WERI-Rb-1 (cell line): Measurements from ENCODE around the gene GRK3.

Experiments used
- DNase-seq: peaks from one replicate; pipeline ENCODE4 v3.0.0-alpha.2; 2020
- H3K27ac ChIP-seq: fragments of 250-450 bp; sonication (Bioruptor Pico); 2 replicates; pipeline ENCODE4 v1.5.1; 2020; ENCODE audit warnings: mild to moderate bottlenecking, moderate library complexity
- H3K27me3 ChIP-seq: fragments of 250-450 bp; sonication (Bioruptor Pico); 2 replicates; pipeline ENCODE4 v1.5.1; 2021; ENCODE audit warnings: mild to moderate bottlenecking, low read depth, moderate library complexity; ENCODE audit not compliant: insufficient read depth, severe bottlenecking
- H3K36me3 ChIP-seq: fragments of 250-450 bp; sonication (Bioruptor Pico); 2 replicates; pipeline ENCODE4 v1.5.1; 2020; ENCODE audit warnings: mild to moderate bottlenecking, moderate library complexity
- H3K4me3 ChIP-seq: 2 replicates; pipeline ENCODE4 v1.5.1; 2011; ENCODE audit warnings: low read depth, mild to moderate bottlenecking, control low read depth, low read length
- H3K9me3 ChIP-seq: fragments of 250-450 bp; sonication (Bioruptor Pico); 2 replicates; pipeline ENCODE4 v1.5.1; 2021; ENCODE audit warnings: mild to moderate bottlenecking, moderate library complexity; ENCODE audit not compliant: severe bottlenecking
- CTCF ChIP-seq: IDR thresholded peaks from 2 replicates; pipeline ENCODE4 v1.5.1; 2011; ENCODE audit warnings: low read depth, mild to moderate bottlenecking, control low read depth, inconsistent platforms, low read length

GRK3 gene

GRCh38 chr22:25742918-25743708, 178.6 kb downstream of the GRK3 start:
- H3K27ac ChIP-seq = no peak overlapping the region
- no peak for TF ChIP-seq CTCF
- no peaks in the 10 kb centered on the region for H3K36me3 ChIP-seq
- H3K4me3 ChIP-seq = no peak overlapping the region
- no peaks in the 10 kb centered on the region for H3K27me3 ChIP-seq
- no peaks in the 10 kb centered on the region for H3K9me3 ChIP-seq
- DNase-seq = no peak

DNA sequence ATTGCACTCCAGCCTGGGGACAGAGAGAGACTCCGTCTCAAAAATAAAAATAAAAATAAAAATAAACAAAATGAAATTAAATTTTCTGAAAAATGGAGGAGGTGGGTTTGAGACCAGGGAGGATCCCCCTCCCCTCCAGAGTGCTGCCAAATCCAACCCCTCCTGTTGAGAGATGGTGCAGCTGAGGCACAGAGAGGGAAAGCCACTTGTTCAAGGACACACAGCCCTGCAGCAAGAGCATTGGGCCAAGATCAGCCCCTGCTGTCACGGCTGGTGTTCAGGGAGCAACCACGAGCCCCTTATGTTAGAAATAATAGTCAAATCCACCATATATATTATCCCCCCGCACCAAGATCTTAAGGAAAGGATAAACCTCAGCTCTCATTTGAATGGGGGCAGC, 180.2 kb downstream of the GRK3 start:
- Histone ChIP-seq H3K36me3 (no peaks in the 10 kb centered on the region), H3K27ac (no peak overlapping the region)
- TF ChIP-seq CTCF = no peak

GRCh38 chr22:25745341-25746011, 181.0 kb downstream of the GRK3 start:
- no peaks in the 10 kb centered on the region for H3K9me3 ChIP-seq
- no peaks in the 10 kb centered on the region for H3K27me3 ChIP-seq
- no peak for TF ChIP-seq CTCF
- no peak overlapping the region for H3K27ac ChIP-seq
- DNase-seq = no peak
- H3K36me3 ChIP-seq = no peaks in the 10 kb centered on the region
- H3K4me3 ChIP-seq = no peak overlapping the region

More for the DNA sequence above, 180.2 kb downstream of the GRK3 start:
- DNase-seq = no peak
- H3K4me3 ChIP-seq = no peak overlapping the region
- H3K9me3 ChIP-seq = no peaks in the 10 kb centered on the region
- H3K27me3 ChIP-seq = no peaks in the 10 kb centered on the region

- Histone ChIP-seq H3K4me3 (no peak overlapping the region), H3K27me3 (no peaks in the 10 kb centered on the region), H3K27ac (no peak overlapping the region), H3K36me3 (no peaks in the 10 kb centered on the region), H3K9me3 (no peaks in the 10 kb centered on the region)
- TF ChIP-seq CTCF = no peak
- no peak for DNase-seq
Measured at GRCh38 chr22:25746012-25746373, 181.5 kb downstream of the GRK3 start.

GRCh38 chr22:25747245-25747944, 182.9 kb downstream of the GRK3 start:
- Histone ChIP-seq H3K4me3 (no peak overlapping the region), H3K36me3 (no peaks in the 10 kb centered on the region), H3K27ac (no peak overlapping the region), H3K9me3 (no peaks in the 10 kb centered on the region), H3K27me3 (no peaks in the 10 kb centered on the region)
- no peak for TF ChIP-seq CTCF
- no peak for DNase-seq
